Spleen (tissue), 7 donors: ENCODE measurements around the gene SORCS3.

Source experiments
- POLR2A ChIP-seq, 3 donors: fragments of 450-650 bp; IDR thresholded peaks; one replicate each; pipeline ENCODE4 v1.5.1; 2017; ENCODE audit warnings: antibody characterized with exemption in 3 of 3, mild to moderate bottlenecking in 1 of 3
- POLR2AphosphoS5 ChIP-seq, 3 donors: sonication (generic); formaldehyde crosslinking; IDR thresholded peaks; one replicate each; pipeline ENCODE4 v1.5.1; 2017; ENCODE audit warnings: antibody characterized with exemption in 3 of 3
- TF ChIP-seq, protein P1 (sequence below), 11 experiments: fragments of 200-600 bp in 7 of 11; fragments of 450-650 bp in 4 of 11; sonication (generic) in 4 of 11; IDR thresholded peaks in 8 of 11; conservative IDR thresholded peaks in 3 of 11; 1 replicate in 7 of 11; 2 replicates in 4 of 11; pipeline versions ENCODE4 v1.4.0 to v1.8.0; 2016 to 2021; ENCODE audit warnings: antibody characterized with exemption in 11 of 11, inconsistent platforms in 4 of 11, mild to moderate bottlenecking in 1 of 11
- donor health status: DM: no; HTN: no; CAD: no; lungs with moderate emphysema.
- donor health status: DM: no; HTN: no; CAD: no.
- donor health status: DM: no; HTN: no; CAD: no.

DNA sequence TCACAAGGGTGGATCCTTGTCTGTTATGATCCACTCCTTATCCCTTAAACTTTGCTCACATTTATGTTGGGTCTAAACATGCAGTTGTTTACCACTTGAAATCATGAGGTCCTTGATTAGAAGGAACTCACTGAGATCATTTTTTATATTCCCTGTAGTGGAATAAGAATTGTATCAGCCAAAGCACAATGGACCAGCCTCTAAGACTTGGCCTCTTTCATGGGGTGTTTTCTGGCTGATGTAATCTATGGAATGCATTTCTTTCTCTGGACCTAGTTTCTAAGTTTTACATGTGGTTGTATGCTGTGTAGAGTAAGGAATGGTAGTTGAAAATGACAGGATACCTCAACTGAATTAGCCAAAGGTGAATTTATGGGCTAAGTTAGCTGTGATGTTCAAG, 376.6 kb downstream of the SORCS3 start:
- TF ChIP-seq, protein P1, sequence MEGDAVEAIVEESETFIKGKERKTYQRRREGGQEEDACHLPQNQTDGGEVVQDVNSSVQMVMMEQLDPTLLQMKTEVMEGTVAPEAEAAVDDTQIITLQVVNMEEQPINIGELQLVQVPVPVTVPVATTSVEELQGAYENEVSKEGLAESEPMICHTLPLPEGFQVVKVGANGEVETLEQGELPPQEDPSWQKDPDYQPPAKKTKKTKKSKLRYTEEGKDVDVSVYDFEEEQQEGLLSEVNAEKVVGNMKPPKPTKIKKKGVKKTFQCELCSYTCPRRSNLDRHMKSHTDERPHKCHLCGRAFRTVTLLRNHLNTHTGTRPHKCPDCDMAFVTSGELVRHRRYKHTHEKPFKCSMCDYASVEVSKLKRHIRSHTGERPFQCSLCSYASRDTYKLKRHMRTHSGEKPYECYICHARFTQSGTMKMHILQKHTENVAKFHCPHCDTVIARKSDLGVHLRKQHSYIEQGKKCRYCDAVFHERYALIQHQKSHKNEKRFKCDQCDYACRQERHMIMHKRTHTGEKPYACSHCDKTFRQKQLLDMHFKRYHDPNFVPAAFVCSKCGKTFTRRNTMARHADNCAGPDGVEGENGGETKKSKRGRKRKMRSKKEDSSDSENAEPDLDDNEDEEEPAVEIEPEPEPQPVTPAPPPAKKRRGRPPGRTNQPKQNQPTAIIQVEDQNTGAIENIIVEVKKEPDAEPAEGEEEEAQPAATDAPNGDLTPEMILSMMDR (IDR thresholded peaks at IDR 0.05 in 8 of 11, conservative IDR thresholded peaks at IDR 0.05 in 3 of 11): no peak
- TF ChIP-seq POLR2A (IDR thresholded peaks at IDR 0.05) (no peak), POLR2AphosphoS5 (IDR thresholded peaks at IDR 0.05) (no peak)
